Loucy (cell line): ENCODE data around the gene ALCAM.

Source experiments
- EZH2phosphoT487 ChIP-seq: fragments of 200-600 bp; IDR thresholded peaks from 2 replicates; pipeline ENCODE4 v1.6.1; 2018; ENCODE audit warnings: antibody characterized with exemption, mild to moderate bottlenecking, moderate library complexity, borderline replicate concordance
- TF ChIP-seq, protein P1 (sequence below): fragments of 200-600 bp; sonication (generic); conservative IDR thresholded peaks from 2 replicates; pipeline ENCODE4 v1.5.1; 2014; ENCODE audit warnings: mild to moderate bottlenecking, antibody characterized with exemption, low read length

DNA sequence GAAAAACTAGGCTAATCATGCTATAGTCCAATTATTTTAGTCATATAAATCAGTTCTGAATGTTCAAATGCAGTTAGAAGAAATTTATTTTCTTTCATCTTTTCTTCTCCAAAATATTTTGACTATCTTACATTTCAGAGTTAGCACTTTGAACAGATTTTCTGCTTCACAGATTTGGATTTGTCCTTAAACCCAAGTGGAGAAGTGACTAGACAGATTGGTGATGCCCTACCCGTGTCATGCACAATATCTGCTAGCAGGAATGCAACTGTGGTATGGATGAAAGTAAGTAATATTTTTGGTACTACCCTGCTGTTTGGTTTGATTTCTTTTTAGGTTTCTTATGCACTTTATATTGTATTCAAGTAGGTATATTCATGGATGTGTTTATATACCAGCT, 178.3 kb downstream of the ALCAM start:
- TF ChIP-seq, protein P1, sequence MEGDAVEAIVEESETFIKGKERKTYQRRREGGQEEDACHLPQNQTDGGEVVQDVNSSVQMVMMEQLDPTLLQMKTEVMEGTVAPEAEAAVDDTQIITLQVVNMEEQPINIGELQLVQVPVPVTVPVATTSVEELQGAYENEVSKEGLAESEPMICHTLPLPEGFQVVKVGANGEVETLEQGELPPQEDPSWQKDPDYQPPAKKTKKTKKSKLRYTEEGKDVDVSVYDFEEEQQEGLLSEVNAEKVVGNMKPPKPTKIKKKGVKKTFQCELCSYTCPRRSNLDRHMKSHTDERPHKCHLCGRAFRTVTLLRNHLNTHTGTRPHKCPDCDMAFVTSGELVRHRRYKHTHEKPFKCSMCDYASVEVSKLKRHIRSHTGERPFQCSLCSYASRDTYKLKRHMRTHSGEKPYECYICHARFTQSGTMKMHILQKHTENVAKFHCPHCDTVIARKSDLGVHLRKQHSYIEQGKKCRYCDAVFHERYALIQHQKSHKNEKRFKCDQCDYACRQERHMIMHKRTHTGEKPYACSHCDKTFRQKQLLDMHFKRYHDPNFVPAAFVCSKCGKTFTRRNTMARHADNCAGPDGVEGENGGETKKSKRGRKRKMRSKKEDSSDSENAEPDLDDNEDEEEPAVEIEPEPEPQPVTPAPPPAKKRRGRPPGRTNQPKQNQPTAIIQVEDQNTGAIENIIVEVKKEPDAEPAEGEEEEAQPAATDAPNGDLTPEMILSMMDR, result no peak
- TF ChIP-seq EZH2phosphoT487, result no peak
